HG02981 (cell line): Measurements from ENCODE around the gene RPP30.

Experiments
- ATAC-seq: cut with Tn5 transposase; IDR thresholded peaks from one replicate; pipeline ENCODE4 v1.9.1; 2021; ENCODE audit warnings: mild to moderate bottlenecking, moderate library complexity; ENCODE audit not compliant: unreplicated experiment

Gene RPP30

GRCh38 chr10:90915766-90916075 lies 43.9 kb downstream of the RPP30 start:
- ATAC-seq = no peak

GRCh38 chr10:90916392-90917237 lies 44.8 kb downstream of the RPP30 start:
- ATAC-seq = no peak

GRCh38 chr10:90917238-90917967 lies 45.6 kb downstream of the RPP30 start:
- ATAC-seq = no peak

GRCh38 chr10:90917968-90918318 lies 46.2 kb downstream of the RPP30 start:
- ATAC-seq = no peak

GRCh38 chr10:90919683-90920574 lies 48.2 kb downstream of the RPP30 start:
- no peak for ATAC-seq

- ATAC-seq = no peak
Observed at GRCh38 chr10:90920986-90921666, 49.4 kb downstream of the RPP30 start, which contains the start of gene ANKRD1. Gene ANKRD1, minus strand, starts transcription at chr10:90921087. Its CDS starts 60 bp downstream, at chr10:90921027.

- ATAC-seq = no peak
Observed at GRCh38 chr10:90921906-90922305, 50.1 kb downstream of the RPP30 start.

- no peak for ATAC-seq
Observed at GRCh38 chr10:90923111-90923731, 51.4 kb downstream of the RPP30 start.

GRCh38 chr10:90924552-90924951 lies 52.8 kb downstream of the RPP30 start:
- no peak for ATAC-seq

GRCh38 chr10:90925079-90926029 lies 53.6 kb downstream of the RPP30 start:
- no peak for ATAC-seq

GRCh38 chr10:90927293-90927692 lies 55.5 kb downstream of the RPP30 start:
- ATAC-seq = no peak

- no peak for ATAC-seq
Observed at GRCh38 chr10:90929179-90929578, 57.4 kb downstream of the RPP30 start.

GRCh38 chr10:90930070-90930837 lies 58.5 kb downstream of the RPP30 start:
- no peak for ATAC-seq

- ATAC-seq = no peak
Observed at GRCh38 chr10:90930971-90931871, 59.4 kb downstream of the RPP30 start.

- no peak for ATAC-seq
Observed at GRCh38 chr10:90935581-90936275, 64.0 kb downstream of the RPP30 start.

- ATAC-seq = no peak
Observed at GRCh38 chr10:90936276-90936659, 64.5 kb downstream of the RPP30 start.
